ENCODE results near the gene MAPK6.
"Not testable (repeated sequence)": the region's sequence is repeated elsewhere in the genome, so short reads cannot be mapped to it uniquely, and the experiment has no call there.

The MAPK6 gene

DNA sequence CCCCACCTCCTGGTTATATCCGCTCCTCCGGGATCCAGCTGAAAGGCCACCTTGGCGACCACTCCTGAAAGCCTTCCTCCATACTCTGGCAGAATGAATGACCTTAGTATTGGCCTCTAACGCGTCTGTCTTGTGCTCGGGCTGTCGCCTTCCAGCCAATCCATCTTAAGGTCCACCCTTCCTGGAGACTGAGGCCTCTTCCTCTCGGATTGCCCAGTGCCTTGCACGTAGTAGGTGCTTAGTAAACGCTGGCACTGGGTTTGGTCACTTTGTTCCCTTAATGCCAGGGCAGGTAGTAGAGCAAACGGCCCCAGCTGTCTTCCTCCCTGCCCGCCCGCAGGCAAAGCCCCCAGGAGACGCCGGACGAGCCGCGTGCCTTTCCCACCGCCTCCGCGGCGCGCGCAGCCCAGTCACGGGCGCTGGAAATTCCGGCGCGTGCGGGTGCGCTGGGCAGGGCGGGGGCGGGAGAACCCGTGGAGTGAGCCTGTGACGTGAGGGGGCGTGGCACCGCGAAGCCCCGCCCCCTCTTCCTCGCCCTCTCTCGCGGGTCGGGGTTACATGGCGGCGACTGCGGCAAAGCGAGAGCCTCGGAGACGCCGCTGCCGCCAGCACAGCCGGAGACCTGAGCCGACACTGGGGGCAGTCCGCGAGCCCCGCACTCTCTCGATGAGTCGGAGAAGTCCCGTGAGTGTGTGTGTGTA is at the start of gene MAPK6:
MAPK6 (plus strand) TSS at position 527 of the 701 bp plus-strand sequence. CDS start 27,242 bp downstream, outside the sequence.
- DNase-seq (ENCODE audit: low spot score): peak; percentile 95

DNA sequence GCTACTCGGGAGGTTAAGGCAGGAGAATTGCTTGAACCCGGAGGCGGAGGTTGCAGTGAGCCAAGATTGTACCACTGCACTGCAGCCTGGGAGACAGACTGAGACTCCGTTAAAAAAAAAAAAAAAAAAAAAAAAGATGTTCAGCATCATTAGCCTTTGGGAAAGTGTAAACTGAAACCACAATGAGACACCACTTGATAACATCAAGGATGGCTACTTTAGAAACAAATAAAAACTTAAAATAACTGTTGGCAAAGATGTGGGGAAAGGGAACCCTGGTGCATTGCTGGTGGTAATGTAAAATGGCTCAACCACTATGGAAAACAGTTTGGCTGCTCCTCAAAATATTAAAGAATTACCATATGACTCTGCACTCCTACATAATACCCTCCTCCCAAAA is 49.3 kb upstream of the MAPK6 start:
- no peak for DNase-seq (ENCODE audit: low spot score)

GRCh38 chr15:51970132-51970817 is 48.7 kb upstream of the MAPK6 start:
- DNase-seq (ENCODE audit: low spot score): no peak

DNA sequence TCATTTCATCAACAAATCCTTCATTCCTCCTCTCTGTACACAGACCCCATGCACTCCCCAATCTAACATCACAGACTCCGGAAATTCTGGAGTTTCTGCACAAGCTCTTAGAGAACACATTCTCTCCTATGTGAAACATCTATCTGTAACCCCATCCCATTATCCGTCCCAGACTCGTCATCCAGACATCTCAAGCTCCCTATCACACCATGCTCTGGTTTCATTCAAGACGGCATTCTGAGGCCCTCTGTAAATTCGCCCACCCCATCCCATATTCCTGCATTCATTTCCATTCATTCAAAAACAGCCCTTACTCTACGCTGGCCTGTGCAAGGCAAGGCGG is 48.0 kb upstream of the MAPK6 start:
- DNase-seq (ENCODE audit: low spot score): no peak

DNA sequence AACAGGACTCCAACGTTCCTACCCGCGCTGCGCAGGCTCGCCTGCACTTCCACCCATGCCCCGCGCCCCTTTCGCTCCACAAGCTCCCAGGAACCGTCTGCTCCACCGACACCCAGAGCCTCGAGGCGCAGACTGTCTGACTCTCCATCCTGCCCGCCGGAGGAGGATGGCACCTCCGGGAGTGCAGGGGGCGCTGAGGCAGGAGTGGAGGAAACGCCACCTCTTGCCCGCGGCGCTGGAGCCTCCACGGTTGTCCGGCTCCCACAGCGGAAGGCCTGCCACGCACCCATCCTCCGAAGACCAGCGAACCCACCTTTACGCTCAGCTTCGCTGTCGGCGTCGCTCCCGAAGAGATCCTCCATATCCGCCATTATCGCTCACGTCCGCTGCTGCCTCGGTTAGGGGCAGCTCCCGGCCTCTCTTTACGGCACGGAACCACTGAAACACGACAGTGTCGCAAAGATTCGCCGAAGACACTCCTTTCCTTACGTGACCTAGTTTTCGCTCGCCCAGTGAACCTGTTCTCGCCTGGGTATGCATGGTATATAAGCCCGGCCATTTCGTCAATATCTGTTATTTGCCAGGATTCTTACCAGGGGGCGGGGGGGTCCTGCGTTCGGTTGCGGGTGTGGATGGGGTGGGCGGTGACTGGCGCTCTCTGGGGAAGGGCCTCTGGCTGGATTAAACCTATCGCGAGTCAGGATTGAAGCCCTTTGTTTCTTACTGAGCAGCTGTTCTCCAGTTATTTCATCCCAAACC is 47.5 kb upstream of the MAPK6 start, which contains the start of gene LEO1:
LEO1 (minus strand) TSS at position 404 of the 759 bp plus-strand sequence; CDS start at position 371, 33 bp downstream.
- DNase-seq (ENCODE audit: low spot score): peak; percentile 97

DNA sequence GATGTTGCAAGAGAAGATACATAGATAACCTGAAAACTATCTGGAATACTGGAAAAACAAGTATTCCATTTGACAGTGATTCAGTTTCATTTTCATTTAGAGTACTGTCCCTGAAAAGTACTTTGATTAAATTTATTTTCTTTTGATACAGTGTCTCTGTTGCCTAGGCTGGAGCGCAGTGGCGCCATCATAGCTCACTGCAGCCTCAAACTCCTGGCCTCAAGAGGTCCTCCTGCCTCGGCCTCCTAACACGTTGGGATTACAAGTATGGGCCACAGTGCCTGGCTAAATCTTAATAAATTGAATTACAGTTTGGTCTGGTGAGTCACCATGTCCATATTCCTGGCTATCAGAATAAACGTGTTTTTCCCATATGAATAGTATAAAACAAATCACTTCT is 45.8 kb upstream of the MAPK6 start:
- no peak for DNase-seq (ENCODE audit: low spot score)

DNA sequence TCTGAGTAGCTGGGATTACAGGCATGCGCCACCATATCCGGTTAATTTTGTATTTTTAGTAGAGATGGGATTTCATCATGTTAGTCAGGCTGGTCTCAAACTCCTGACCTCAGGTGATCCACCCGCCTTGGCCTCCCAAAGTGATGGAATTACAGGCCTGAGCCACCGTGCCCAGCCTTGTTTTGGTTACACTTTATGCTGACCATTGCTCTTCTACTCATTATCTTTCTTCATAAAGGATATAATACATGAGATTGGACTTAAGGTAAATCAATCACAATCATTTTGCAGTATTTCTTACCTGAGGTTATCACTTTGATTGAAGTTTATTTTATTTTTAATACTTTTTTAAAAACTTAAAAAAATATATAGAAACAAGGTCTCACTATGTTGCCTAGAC is 45.2 kb upstream of the MAPK6 start:
- DNase-seq (ENCODE audit: low spot score): no peak

DNA sequence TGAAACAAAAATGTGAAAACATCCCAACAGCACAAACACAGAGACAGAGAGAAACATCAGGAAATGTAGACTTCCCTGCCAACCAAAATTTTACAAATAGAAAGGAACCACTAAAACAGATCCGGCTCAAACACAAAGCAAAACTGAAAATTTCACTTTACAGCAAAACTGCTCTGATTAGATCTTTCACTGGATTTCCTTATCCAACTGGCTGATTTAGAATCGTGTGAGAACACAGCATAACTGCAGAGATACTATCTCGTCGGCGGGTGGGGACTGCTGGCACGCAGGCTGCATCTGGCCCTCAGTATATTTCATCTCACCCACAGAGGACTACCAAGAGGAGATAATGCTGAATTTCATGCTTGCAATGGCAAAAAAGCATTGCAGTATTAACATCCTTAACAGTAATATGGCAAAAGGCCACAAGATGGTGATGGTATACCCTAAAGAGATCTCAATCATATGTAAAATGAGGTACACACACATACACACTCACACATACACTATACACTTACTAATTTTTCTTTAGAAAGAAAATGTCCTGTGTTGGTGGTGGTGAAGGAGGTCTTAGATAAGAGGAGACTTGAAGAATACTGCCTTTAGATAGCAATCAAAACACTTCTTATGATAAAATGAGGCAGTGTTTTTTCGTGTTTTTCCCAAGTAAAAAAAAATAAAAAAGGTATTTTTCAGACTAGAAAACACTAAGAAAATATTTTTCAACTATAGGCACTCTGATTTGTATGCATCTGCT is 36.8 kb upstream of the MAPK6 start:
- peak; percentile 60 for DNase-seq (ENCODE audit: low spot score)

- no peak for DNase-seq (ENCODE audit: low spot score)
These were observed 36.3 kb upstream of the MAPK6 start for GRCh38 chr15:51982770-51983103.

DNA sequence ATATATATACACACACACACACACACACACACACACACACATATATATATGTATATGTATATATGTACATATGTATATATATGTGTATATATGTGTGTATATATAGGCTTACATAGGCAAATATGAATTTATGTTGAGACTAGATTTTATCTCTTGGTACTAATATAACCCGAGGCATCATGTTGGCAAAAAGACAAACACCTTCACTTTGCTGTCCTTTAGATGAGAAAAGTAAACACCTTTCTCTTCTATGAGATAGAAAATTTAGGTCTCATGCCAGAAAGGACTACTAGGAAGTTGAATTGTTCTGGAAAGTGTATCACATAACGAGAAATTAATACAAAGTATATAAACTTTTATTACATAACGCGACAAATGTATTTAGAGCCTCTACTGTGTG is 27.9 kb upstream of the MAPK6 start:
- no peak for DNase-seq (ENCODE audit: low spot score)

DNA sequence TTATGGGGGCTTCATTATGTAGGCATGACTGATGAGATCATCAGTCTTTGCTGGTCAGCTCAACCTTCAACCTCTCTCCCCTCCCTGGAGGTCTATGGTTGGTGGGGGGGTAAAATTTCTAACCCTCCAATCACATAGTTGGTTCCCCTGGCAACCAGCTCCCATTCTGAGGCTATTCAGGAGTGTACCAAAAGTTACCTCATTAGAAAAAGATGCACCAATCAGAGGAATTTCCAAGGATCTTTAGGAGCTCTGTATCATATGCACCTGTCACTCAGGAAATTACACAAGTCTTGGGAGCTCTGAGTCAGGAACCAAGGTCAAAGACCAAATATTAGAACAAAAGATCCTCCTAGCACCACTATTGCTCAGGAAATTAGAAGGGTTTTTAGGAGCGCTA is 26.1 kb upstream of the MAPK6 start:
- DNase-seq (ENCODE audit: low spot score): no peak

GRCh38 chr15:52002351-52002750 is 16.7 kb upstream of the MAPK6 start:
- DNase-seq (ENCODE audit: low spot score): no peak

- not testable (repeated sequence) for DNase-seq (ENCODE audit: low spot score)
These were observed 15.9 kb upstream of the MAPK6 start for GRCh38 chr15:52003089-52003488.

DNA sequence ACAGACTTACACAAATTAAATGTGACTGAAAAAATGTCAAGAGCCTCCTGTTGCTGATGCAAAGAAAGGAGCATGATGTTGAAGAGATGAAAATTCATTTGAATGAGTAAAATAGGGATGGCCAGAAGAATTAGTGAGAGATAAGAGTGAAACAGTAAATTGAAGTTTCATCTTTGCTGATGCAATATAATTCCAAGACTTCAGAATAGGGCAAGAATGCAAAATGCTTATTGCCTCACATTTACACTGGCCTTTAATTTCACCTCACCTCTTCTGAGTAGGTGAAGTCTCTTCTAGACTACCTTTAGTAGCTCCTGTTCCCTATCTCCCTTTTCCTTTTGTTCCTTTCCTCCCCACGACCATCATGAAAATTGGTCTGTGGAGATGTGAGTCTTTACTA is 15.3 kb upstream of the MAPK6 start:
- no peak for DNase-seq (ENCODE audit: low spot score)

DNA sequence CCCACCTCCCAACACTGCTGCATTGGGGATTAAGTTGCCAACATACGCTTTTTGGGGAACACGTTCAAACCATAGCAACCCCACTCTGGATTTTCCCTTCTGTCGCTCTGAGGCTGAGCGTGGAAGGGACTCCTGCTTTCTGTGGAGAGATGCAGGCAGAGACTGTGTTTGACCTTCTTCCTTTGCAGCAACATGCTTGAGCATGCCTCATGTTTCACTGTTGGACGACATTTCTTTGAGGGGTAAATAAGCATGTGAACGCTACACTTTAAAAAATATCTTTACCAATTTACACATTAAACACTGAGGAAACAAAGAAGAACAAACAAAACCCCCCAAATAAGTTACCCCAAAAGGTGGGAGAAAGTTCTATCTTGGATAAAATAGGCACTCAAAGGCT is 14.2 kb upstream of the MAPK6 start:
- no peak for DNase-seq (ENCODE audit: low spot score)

DNA sequence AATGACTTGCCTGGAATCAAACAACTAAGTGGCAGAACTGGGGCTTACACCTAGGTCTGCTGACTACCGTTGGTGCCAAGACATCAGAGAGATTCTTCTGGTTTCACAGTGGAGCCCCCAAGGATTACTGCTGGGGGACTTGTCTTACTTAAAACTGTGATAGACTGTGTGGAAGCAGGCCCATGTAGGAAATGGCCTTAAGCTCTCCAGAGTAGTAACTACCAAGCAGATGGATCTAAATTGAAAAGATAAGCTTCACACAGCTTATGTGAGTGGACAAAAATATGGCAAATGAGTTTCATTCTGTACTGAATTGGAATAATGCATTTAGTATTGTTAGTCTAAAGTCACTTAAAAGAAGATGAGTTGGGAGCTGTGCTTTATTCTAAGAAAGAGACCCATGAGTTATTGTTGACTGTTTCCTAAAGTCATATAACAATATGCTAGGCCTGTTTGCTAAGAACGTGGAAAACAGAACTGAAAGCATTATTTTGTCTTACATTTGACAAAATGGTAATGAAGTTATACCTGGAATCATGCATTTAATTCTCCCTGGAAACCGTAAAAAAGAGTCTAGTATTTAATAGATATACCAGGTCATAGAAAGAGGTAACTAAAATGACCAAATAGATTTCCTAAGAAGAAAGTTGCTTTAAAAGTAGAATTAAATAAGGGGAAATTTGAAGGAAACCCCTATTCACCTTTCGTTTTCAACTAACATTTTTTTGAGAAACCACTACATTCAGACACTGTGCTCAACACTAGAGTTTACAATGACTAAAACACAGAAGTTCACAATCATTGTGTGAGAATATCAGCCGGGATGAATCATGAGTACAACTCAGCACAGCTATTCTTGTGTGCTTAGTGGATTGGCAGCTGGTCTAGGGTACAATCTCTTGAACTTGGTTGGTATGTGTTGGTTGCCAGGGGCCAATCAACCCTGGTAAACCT is 13.0 kb upstream of the MAPK6 start:
- DNase-seq (ENCODE audit: low spot score): no peak

- no peak for DNase-seq (ENCODE audit: low spot score)
These were observed 12.2 kb upstream of the MAPK6 start for GRCh38 chr15:52006702-52007340.

GRCh38 chr15:52008359-52008697 is 10.7 kb upstream of the MAPK6 start:
- no peak for DNase-seq (ENCODE audit: low spot score)

- DNase-seq (ENCODE audit: low spot score): no peak
These were observed 10.2 kb upstream of the MAPK6 start for GRCh38 chr15:52008698-52009434.
